CD4-positive, alpha-beta T cell (primary cell): ENCODE measurements around the gene BCL11B. TPM values are rescaled to one million over a fixed set of nuclear protein-coding genes. Genes with fewer than 3 reads are reported as not detected.

Experiments used
- ATAC-seq: fragments of 200-7000 bp; cut with Tn5 transposase; one replicate; pipeline ENCODE4 v1.10.0; 2022; ENCODE audit warnings: mild to moderate bottlenecking; ENCODE audit not compliant: poor library complexity
- CTCF ChIA-PET: fragments of 350-600 bp; sonication (Branson Sonifier 250); formaldehyde crosslinking; loops from one replicate; lab custom pipeline; 2021; ENCODE audit warnings: antibody characterized with exemption, inconsistent platforms; lab: Charles Lee
- POLR2A ChIA-PET: fragments of 350-600 bp; sonication (Branson Sonifier 250); formaldehyde crosslinking; loops from one replicate; lab custom pipeline; 2021; ENCODE audit warnings: antibody characterized with exemption, inconsistent platforms; lab: Charles Lee
- DNase-seq, 14 experiments: peaks; one replicate each; pipeline ENCODE4 v3.0.0-alpha.2; 2013 to 2020; ENCODE audit warnings: mixed read lengths in 2 of 14
- H3K27ac ChIP-seq, 2 donors: one replicate each; pipeline versions ENCODE4 v1.5.1 to v1.7.0; 2013; ENCODE audit warnings: low read length in 2 of 2, low read depth in 1 of 2, mild to moderate bottlenecking in 1 of 2
- H3K27me3 ChIP-seq, 2 experiments: 1 replicate in 1 of 2; 2 replicates in 1 of 2; pipeline versions ENCODE4 v1.6.1 to v1.7.0; 2013; ENCODE audit warnings: low read length in 2 of 2, control low read depth in 1 of 2, mild to moderate bottlenecking in 1 of 2, moderate library complexity in 1 of 2; ENCODE audit not compliant: insufficient read depth in 2 of 2, control insufficient read depth in 1 of 2
- H3K36me3 ChIP-seq: one replicate; pipeline ENCODE4 v1.6.1; 2013; ENCODE audit warnings: low read length, control low read depth; ENCODE audit not compliant: insufficient read depth
- H3K4me1 ChIP-seq: one replicate; pipeline ENCODE4 v1.6.1; 2013; ENCODE audit warnings: low read length, control low read depth; ENCODE audit not compliant: insufficient read depth
- H3K4me3 ChIP-seq: one replicate; pipeline ENCODE4 v1.5.1; 2013; ENCODE audit warnings: mild to moderate bottlenecking, low read length, moderate library complexity
- H3K9me3 ChIP-seq, 2 experiments: 1 replicate in 1 of 2; 2 replicates in 1 of 2; pipeline versions ENCODE4 v1.6.1 to v1.7.0; 2013; ENCODE audit warnings: low read length in 2 of 2, mild to moderate bottlenecking in 2 of 2, control low read depth in 1 of 2, moderate library complexity in 1 of 2; ENCODE audit not compliant: control insufficient read depth in 1 of 2, insufficient read depth in 1 of 2
- H3K27ac Mint-ChIP-seq: one replicate; pipeline ENCODE4 v1.8.0; 2020; ENCODE audit warnings: mixed read lengths
- H3K27me3 Mint-ChIP-seq: one replicate; pipeline ENCODE4 v1.8.0; 2021; ENCODE audit warnings: mixed read lengths
- H3K36me3 Mint-ChIP-seq: one replicate; pipeline ENCODE4 v1.8.0; 2021; ENCODE audit warnings: low read depth, mixed read lengths
- H3K4me1 Mint-ChIP-seq: one replicate; pipeline ENCODE4 v1.8.0; 2021; ENCODE audit warnings: low read depth, mixed read lengths
- H3K4me3 Mint-ChIP-seq: one replicate; pipeline ENCODE4 v1.8.0; 2020; ENCODE audit warnings: mild to moderate bottlenecking, mixed read lengths
- H3K9me3 Mint-ChIP-seq: one replicate; pipeline ENCODE4 v1.8.0; 2020; ENCODE audit warnings: mixed read lengths
- intact Hi-C, 2 experiments: fragments of 100-400 bp; cut with DNase I in 1 of 2; cut with micrococcal nuclease in 1 of 2; formaldehyde crosslinking; loops; one replicate each; pipeline versions ENCODE4 v1.15.1 to v1.9.0; 2023 to 2025; cut with DNase I, micrococcal nuclease
- total RNA-seq, 174 experiments: library from RNA in 2 of 174; stranded (reverse) in 2 of 174; gene quantifications; one replicate each; pipeline ENCODE4 v1.2.3 and lab custom pipeline; 2021 to 2026
- TF ChIP-seq, protein P1 (sequence below): fragments of 200-600 bp; IDR thresholded peaks from one replicate; pipeline ENCODE4 v1.8.0; 2022; ENCODE audit warnings: antibody characterized with exemption, mild to moderate bottlenecking

The BCL11B gene
- total RNA-seq, 2 experiments from 2014 or later, result 244 to 254 TPM

GRCh38 chr14:99156814-99157213 lies 115.2 kb downstream of the BCL11B start:
- ATAC-seq (no peak), DNase-seq (no peak)
- POLR2A ChIA-PET, result no interaction called here
- H3K27ac ChIP-seq, result no peak overlapping the region
- no peaks in the 10 kb centered on the region for H3K27me3 ChIP-seq
- H3K9me3 ChIP-seq, result no peaks in the 10 kb centered on the region
- intact Hi-C loops, result no loop called here
- Mint-ChIP-seq H3K4me3 (no peak overlapping the region), H3K27ac (no peak overlapping the region), H3K27me3 (no peaks in the 10 kb centered on the region), H3K4me1 (peaks cover 26% of the 10 kb centered on the region), H3K36me3 (peaks cover 14% of the 10 kb centered on the region), H3K9me3 (peaks cover 2% of the 10 kb centered on the region)
- H3K36me3 ChIP-seq, result no peaks in the 10 kb centered on the region
- CTCF ChIA-PET, result no interaction called here
- TF ChIP-seq, protein P1, sequence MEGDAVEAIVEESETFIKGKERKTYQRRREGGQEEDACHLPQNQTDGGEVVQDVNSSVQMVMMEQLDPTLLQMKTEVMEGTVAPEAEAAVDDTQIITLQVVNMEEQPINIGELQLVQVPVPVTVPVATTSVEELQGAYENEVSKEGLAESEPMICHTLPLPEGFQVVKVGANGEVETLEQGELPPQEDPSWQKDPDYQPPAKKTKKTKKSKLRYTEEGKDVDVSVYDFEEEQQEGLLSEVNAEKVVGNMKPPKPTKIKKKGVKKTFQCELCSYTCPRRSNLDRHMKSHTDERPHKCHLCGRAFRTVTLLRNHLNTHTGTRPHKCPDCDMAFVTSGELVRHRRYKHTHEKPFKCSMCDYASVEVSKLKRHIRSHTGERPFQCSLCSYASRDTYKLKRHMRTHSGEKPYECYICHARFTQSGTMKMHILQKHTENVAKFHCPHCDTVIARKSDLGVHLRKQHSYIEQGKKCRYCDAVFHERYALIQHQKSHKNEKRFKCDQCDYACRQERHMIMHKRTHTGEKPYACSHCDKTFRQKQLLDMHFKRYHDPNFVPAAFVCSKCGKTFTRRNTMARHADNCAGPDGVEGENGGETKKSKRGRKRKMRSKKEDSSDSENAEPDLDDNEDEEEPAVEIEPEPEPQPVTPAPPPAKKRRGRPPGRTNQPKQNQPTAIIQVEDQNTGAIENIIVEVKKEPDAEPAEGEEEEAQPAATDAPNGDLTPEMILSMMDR, result no peak
- no peak overlapping the region for H3K4me3 ChIP-seq
- peaks cover 4% of the 10 kb centered on the region for H3K4me1 ChIP-seq

DNA sequence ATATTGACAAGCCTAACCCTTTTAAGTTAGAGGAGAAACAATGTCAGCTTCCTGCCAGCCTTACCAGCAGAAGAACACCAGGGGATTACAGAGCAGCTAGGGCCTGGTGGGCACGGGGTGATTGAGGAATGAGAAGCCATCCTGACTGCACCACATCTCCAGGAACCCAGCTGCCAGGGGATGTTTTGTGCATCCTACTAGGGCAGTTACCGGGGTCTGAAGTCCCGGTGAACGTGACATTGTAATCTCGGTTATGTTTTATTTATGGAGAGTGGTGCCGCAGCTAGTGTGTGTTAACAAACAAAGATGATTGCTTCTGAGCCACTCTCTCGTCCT lies 115.9 kb downstream of the BCL11B start:
- no peak for ATAC-seq
- Mint-ChIP-seq H3K36me3 (peaks cover 6% of the 10 kb centered on the region), H3K4me1 (peaks cover 18% of the 10 kb centered on the region), H3K9me3 (no peaks in the 10 kb centered on the region), H3K27ac (no peak overlapping the region), H3K27me3 (no peaks in the 10 kb centered on the region), H3K4me3 (no peak overlapping the region)
- no peaks in the 10 kb centered on the region for H3K27me3 ChIP-seq
- no peak for DNase-seq
- ChIA-PET POLR2A (interaction anchor here (0.7 kb wide), 1 partner anchor 113 kb away, joined by 4 read pairs; no protein-coding TSS in a partner anchor), CTCF (no interaction called here)
- intact Hi-C loops, result no loop called here
- TF ChIP-seq, protein P1, result no peak
- H3K4me1 ChIP-seq, result peaks cover 4% of the 10 kb centered on the region
- no peaks in the 10 kb centered on the region for H3K9me3 ChIP-seq
- H3K36me3 ChIP-seq, result no peaks in the 10 kb centered on the region
- H3K27ac ChIP-seq, result no peak overlapping the region
- no peak overlapping the region for H3K4me3 ChIP-seq

DNA sequence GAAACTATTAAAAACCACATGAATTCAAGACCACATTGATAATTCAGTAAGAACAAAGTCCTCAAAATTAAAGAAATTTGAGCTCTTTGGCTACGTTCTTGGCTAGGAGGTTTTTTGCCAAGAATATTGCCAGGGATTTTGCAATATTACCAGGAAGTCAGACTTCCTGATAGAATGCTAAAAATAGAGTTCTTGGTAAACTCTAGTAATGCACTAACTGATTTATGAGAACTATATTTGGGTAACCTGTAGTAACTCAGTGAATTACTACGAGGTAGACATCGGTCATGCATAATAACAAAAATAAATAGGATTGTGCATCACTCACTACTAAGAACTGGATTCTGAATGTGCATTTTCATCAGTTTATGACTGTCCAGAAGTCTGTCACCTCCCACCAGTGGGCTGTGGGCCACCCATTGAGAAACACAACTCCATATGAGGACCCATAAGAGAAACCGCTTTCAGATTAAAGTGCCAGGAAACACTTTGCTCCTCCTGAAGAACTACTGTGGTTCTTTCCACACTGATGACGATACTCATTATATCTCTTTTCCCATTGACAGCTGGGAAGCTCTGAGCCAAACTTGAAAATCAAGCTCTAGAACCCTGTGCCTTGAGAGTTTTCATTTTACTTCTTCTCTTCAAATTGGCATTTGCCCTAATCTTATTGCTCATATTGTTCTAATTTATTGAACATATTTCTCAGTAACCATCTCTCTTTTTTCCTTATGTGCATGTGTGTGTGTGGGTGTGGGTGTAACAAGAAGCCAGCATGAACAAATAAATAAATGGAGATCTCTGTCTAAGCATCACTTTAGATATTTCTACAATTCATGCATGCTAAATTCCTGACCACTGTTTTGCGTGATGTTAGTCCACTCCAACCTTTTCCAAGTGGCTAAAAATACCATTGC lies 116.6 kb downstream of the BCL11B start:
- ChIA-PET CTCF (no interaction called here), POLR2A (interaction anchor here (0.7 kb wide), 1 partner anchor 114 kb away, joined by 4 read pairs; no protein-coding TSS in a partner anchor)
- no peak overlapping the region for H3K27ac ChIP-seq
- TF ChIP-seq, protein P1, result no peak
- Mint-ChIP-seq H3K36me3 (no peaks in the 10 kb centered on the region), H3K9me3 (no peaks in the 10 kb centered on the region), H3K4me3 (no peak overlapping the region), H3K27me3 (no peaks in the 10 kb centered on the region), H3K4me1 (peaks cover 12% of the 10 kb centered on the region), H3K27ac (no peak overlapping the region)
- no peaks in the 10 kb centered on the region for H3K36me3 ChIP-seq
- no peaks in the 10 kb centered on the region for H3K9me3 ChIP-seq
- no peak overlapping the region for H3K4me3 ChIP-seq
- intact Hi-C loops, result no loop called here
- no peak for DNase-seq
- peaks cover 4% of the 10 kb centered on the region for H3K4me1 ChIP-seq
- no peaks in the 10 kb centered on the region for H3K27me3 ChIP-seq
- ATAC-seq, result no peak
